ENCODE data around the gene SMARCD3.
A peak's percentile ranks its signal among the peaks of the same experiment; 100 is the strongest.

The SMARCD3 gene

GRCh38 chr7:151248346-151249033, at the start of gene SMARCD3:
Gene SMARCD3 (minus strand): TSS chr7:151248694. CDS start chr7:151248562, 132 bp downstream.
- peak; percentile 3 for DNase-seq

DNA sequence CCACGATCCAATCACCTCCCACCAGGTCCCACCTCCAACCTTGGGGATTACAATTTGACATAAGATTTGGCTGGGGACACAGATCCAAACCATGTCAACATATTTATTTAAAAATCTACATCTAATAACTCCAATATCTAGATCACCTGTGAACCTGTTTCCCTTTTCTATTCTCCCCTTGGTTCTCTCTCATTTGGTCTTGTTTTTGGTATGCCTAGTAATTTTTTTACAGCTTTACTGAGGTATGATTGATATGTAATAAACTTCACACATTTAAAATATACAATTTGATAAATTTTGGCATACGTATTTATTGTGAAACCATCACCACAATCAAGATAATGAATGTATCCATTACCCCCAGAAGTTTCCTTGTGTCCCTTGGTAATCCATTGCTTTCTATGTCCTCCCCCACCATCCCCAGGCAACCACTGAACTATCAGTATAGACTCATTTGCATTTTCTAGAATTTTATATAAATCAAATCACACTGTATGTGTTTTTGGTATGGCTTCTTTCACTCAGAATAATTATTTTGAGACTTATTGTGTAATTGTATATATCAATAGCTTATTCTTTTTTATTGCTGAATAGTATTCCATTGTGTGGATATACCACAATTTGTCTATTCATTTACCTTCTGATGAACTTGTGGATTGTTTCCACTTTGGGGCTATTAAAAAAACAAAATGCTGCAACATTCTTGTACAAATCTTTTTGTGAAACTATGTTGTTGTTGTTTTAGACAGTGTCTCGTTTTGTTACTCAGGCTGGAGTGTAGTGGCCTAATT, 47.9 kb upstream of the SMARCD3 start:
- no peak for DNase-seq

DNA sequence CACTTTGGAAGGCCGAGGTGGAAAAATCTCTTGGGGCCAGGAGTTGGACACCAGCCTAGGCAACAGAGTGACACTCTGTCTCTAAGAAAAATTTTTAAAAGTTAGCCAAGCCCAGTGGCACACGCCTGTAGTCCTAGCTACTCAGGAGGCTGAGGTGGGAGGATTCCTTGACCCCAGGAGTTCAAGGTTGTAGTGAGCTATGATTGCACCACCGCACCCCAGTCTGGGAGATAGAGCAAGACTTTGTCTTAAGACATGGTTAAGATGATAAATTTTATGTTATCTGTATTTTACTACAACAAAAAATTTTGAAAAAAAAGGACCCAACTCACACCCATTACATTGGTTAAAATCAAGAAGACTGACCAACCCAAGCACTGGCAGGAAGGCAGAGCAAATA, 44.4 kb upstream of the SMARCD3 start:
- no peak for DNase-seq

GRCh38 chr7:151291206-151291605, 42.7 kb upstream of the SMARCD3 start:
- DNase-seq, result no peak

- no peak for DNase-seq
Measured at GRCh38 chr7:151290355-151290760, 41.9 kb upstream of the SMARCD3 start.

DNA sequence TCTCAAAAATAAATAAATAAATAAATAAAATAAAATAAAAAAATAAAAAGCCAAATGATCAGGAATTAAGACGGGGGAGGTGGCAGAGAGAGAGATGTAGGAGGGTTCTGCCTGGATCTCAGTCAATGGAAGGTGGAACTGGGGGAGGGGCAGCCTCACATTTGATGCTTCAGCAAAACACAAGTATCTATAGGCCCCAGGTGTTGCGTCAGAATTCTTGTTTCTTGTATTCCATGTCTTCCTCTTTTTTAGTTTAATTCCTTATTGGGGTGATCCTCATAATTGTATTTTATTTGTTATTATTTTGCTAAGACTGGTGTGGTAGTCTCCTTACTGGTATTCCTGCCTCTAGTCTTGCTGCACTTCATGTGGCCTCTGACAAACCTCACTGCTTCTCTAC, 41.4 kb upstream of the SMARCD3 start:
- no peak for DNase-seq

DNA sequence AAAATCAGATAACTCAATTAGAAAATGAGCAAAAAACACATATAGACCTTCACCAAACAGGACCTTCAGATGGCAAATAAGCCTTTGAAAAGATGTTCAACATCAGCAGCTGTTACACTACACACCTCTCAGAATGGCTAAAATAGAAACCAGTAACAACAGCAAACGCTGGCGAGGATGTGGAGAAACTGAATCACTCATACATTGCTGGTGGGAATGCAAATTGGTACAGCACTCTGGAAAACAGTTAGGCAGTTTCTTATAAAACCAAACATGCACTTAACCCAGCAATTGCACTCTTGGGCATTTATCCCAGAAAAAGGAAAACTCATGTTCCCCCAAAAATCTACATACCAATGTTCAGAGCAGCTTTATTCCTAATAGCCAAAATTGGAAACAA, 37.7 kb upstream of the SMARCD3 start:
- DNase-seq, result no peak

- no peak for DNase-seq
Measured at GRCh38 chr7:151283302-151283701, 34.8 kb upstream of the SMARCD3 start.

DNA sequence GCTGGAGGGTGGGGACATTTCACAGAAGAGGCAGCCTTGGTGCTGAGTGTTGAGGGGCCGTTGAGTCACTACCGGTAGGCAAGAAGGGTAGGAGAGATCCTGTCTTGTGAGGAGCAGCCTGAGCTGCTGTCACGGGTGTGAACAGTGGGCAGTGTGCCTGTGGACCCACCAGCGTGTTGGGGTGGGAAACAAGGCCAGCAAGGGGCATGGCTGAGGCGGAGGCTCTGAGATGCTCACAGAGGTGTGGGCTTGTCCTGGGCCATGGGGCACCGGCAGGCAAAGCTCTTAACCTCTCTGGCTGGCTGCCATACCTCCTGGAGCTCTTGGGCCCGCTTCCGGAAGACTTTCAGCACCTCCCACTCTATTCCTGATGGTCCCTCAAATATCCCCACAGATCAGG, 33.6 kb upstream of the SMARCD3 start:
- DNase-seq, result no peak

DNA sequence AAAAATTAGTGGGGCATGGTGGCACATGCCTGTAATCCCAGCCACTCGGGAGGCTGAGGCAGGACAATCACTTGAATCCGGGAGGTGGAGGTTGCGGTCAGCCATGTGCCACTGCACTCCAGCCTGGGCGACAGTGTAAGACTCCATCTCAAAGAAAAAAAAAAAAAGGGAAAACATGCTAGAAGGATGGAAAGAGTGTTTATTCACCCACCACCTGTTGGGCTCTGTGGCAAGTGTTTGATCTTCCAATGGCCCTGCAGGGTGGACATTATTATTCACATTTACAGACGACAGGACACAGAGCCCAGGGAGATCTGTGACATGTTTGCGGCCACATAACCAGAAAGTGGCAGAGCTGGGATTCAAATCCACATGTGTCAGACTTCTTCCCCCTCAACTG, 33.2 kb upstream of the SMARCD3 start:
- no peak for DNase-seq

DNA sequence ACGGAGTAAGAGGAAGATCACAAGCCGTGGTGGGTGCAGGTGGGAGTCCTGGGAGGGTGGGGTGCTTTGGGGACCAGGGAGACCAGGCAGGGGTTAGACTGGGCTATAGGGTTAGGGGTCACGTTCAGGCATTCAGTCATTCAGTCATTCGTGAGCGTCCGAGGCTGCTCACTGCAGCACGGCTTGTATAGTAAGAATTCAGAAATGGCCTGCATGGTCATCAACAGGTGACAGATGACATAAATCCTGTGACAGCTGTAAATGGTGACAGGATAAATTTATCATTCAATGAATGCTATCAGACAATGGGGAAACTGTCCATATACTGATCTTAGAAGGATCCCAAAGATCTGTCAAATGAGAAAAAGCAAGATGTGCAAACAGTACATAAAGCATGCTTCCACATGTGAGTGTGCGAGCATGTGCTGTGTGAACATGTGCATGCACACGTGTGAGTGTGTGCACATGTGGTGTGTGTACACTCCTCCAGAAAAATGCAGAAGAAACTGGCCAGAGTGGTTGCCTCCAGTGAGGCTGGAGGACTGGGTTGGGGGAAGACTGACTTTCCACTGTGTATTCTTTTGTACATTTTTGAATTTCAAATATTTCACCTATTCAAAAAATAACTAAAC, 32.0 kb upstream of the SMARCD3 start:
- DNase-seq, result no peak

- DNase-seq, result no peak
Measured at GRCh38 chr7:151279868-151280267, 31.4 kb upstream of the SMARCD3 start.

GRCh38 chr7:151278949-151279348, 30.5 kb upstream of the SMARCD3 start:
- no peak for DNase-seq

GRCh38 chr7:151277631-151278030, 29.1 kb upstream of the SMARCD3 start:
- DNase-seq, result no peak

- peak; percentile 55 for DNase-seq
Measured at GRCh38 chr7:151276666-151277590, 28.4 kb upstream of the SMARCD3 start.

DNA sequence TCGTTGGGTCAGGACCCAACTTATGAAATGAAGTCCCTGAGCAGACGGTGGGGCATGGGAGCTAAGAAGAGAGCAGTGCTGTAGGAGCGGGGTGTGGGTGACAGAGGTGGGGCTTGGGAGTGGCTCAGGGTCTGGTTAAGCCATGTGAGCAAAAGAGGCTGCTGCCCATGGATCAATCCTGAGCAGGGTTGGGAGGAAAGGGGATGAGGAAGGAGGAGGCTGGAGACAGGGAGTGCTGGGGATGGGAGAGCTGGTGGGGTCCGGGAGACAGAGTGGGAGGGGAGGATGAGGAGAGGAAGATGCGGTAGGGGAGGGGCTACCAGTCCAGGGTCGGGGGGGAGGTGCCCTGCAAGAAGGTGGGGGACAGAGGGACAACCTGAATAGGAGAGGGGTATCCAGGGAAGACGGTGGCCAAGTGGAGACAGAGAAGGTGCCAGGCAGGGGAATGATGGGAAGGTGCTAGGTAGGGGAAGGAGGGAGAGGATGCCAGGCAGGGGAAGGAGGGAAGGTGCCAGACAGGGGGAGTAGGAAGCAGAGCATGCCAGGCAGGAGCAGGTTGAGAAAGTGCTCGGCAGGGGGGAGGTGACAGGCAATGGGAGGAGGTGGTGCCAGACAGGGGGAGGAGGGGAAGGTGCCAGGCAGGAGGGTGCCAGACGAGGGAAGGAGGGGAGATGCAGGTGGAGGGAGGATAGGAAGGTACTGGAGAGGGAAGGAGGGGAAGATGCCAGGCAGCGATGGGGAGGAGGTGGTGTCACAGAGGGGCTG, 27.5 kb upstream of the SMARCD3 start:
- peak; percentile 57 for DNase-seq

DNA sequence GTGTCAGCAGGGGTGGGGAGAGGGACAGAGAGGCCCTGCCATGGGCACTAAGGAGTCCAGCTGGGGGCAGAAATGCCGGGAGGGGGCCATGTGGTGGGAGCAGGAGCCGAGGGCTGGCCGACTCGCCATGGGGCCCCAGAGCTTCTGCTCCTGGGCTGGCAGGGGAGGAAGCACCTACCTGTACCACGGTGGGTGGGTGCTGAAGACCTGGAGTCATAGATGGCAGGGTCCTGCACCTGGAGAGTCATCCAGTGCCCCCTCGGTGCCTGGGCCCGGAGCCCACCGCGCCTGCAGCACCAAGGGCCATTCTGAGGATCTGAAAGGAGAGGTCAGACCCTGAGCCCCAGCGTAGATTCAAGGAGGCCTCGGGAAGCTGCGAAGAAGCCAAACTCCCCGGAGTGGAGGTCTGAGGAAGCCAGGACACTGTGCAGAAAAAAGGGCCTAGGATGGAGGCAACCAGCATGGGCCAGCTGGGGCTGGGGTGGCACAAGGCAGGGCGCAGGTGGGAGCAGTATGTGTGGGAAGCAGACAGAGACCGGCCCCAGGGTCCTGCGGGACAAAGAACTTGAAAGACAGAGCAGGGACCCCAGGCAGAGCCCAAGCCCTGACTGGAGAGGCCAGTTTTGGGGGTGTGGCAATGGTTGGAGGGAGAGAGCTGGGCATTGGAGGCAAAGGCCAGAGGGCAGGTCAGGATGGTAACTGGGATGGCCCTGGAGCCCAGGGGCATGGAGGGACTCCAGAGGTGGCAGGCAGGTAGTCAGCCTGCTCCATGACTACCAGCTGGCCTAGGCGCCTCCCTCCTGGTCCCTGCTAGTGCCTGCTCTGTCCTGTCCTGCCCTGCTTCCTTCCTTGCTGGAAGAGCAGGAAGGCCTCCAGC, 26.7 kb upstream of the SMARCD3 start:
- DNase-seq, result no peak

GRCh38 chr7:151274396-151274795, 25.9 kb upstream of the SMARCD3 start:
- no peak for DNase-seq

DNA sequence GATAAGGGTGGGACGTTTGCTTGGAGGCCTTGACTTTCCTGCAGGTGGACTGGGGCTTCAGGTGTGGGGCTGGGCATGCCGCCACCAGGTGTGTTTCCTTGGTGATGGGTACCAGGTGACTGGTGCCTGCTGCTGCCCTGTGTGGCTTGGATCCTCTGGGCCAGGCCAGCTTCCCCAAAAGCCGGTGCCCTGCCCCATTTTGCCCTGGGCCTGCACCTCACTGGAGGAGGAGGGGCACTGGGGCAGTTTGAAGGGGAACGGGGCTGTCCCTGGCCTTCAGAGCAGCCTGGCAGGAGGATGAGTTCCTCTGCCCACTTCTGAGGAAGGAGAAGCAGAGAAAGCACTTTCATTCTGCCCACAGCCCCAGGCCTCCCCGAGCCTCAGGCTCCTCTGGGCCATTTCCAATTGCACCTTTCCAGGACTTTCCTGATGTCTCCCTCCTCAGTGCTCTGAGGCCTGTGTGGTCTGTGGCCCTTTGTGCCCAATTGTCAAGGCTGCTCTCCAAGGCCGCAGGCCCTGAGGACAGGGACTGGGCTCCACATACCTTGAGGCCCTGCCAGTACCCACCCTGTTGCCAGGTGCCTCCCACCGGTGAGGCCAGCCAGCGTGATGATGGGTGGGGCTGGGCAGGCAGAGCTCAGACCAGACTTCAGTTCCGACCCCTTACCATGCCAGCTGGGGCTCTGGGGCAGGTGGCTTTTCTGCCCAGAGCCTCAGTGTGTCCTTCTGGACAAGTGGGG, 25.3 kb upstream of the SMARCD3 start:
- no peak for DNase-seq

DNA sequence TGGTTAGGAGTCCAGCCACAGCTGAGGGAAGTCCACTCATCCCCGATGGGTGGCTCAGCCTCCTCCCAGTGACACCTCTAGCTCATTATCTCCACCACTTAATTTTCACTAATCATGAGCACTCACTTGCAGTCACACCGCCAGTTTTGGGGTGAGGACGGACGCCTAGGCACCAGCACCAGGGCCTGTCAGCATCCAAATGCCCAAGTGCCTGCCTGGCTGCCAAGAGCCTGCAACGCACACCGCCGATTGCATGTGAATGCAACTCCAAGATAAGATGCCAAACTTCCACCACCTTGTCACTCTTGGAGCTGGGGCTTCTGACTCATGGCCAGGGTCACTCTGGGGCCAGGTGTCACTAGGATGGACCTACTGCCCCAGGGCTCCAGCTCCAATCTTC, 24.4 kb upstream of the SMARCD3 start:
- no peak for DNase-seq
